ENCODE results near the gene MXRA8.

- TF ChIP-seq, protein P1, sequence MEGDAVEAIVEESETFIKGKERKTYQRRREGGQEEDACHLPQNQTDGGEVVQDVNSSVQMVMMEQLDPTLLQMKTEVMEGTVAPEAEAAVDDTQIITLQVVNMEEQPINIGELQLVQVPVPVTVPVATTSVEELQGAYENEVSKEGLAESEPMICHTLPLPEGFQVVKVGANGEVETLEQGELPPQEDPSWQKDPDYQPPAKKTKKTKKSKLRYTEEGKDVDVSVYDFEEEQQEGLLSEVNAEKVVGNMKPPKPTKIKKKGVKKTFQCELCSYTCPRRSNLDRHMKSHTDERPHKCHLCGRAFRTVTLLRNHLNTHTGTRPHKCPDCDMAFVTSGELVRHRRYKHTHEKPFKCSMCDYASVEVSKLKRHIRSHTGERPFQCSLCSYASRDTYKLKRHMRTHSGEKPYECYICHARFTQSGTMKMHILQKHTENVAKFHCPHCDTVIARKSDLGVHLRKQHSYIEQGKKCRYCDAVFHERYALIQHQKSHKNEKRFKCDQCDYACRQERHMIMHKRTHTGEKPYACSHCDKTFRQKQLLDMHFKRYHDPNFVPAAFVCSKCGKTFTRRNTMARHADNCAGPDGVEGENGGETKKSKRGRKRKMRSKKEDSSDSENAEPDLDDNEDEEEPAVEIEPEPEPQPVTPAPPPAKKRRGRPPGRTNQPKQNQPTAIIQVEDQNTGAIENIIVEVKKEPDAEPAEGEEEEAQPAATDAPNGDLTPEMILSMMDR (IDR thresholded peaks at IDR 0.05) = no peak
- no peak for TF ChIP-seq POLR2A (IDR thresholded peaks at IDR 0.05)
These were observed 43.5 kb downstream of the MXRA8 start for GRCh38 chr1:1314678-1315335.
